Measurements from ENCODE around the gene HERC5.
A peak's percentile ranks its signal among the peaks of the same experiment; 100 is the strongest.

Gene HERC5

GRCh38 chr4:88522702-88523324 lies 65.9 kb downstream of the HERC5 start:
- Histone ChIP-seq H3K27ac (ENCODE audit: low read depth, low read length) (peak overlapping the region; percentile 89), H3K36me3 (ENCODE audit: control insufficient read depth, insufficient read depth, low read length) (peaks cover 16% of the 10 kb centered on the region), H3K4me3 (ENCODE audit: low read depth, low read length) (peak overlapping the region; percentile 100), H3K27me3 (ENCODE audit: control insufficient read depth, insufficient read depth, low read length) (no peaks in the 10 kb centered on the region), H3K9me3 (ENCODE audit: control insufficient read depth, insufficient read depth, low read depth, low read length) (no peaks in the 10 kb centered on the region), H3K4me1 (ENCODE audit: control insufficient read depth, insufficient read depth, low read length) (peaks cover 19% of the 10 kb centered on the region), H3K9ac (ENCODE audit: low read length) (peak overlapping the region; percentile 99)

GRCh38 chr4:88523325-88524129 lies 66.6 kb downstream of the HERC5 start, which contains the start of gene PYURF:
Gene PYURF (minus strand): TSS chr4:88523776. CDS start chr4:88523700, 76 bp downstream.
- H3K27me3 ChIP-seq (ENCODE audit: control insufficient read depth, insufficient read depth, low read length), result no peaks in the 10 kb centered on the region
- peaks cover 19% of the 10 kb centered on the region for H3K4me1 ChIP-seq (ENCODE audit: control insufficient read depth, insufficient read depth, low read length)
- H3K4me3 ChIP-seq (ENCODE audit: low read depth, low read length), result peak within 1 kb of the TSS; percentile 100
- H3K27ac ChIP-seq (ENCODE audit: low read depth, low read length), result peak within 1 kb of the TSS; percentile 89
- no peaks in the 10 kb centered on the region for H3K9me3 ChIP-seq (ENCODE audit: control insufficient read depth, insufficient read depth, low read depth, low read length)
- peaks cover 16% of the 10 kb centered on the region for H3K36me3 ChIP-seq (ENCODE audit: control insufficient read depth, insufficient read depth, low read length)
- peak within 1 kb of the TSS; percentile 99 for H3K9ac ChIP-seq (ENCODE audit: low read length)

GRCh38 chr4:88524171-88524570 lies 67.3 kb downstream of the HERC5 start:
- Histone ChIP-seq H3K27ac (ENCODE audit: low read depth, low read length) (peak overlapping the region; percentile 89; the same call in 1 of the 2 replicates), H3K4me3 (ENCODE audit: low read depth, low read length) (peak overlapping the region; percentile 100), H3K9ac (ENCODE audit: low read length) (peak overlapping the region; percentile 99)

GRCh38 chr4:88526221-88526815 lies 69.4 kb downstream of the HERC5 start:
- Histone ChIP-seq H3K9me3 (ENCODE audit: control insufficient read depth, insufficient read depth, low read depth, low read length) (no peaks in the 10 kb centered on the region), H3K4me1 (ENCODE audit: control insufficient read depth, insufficient read depth, low read length) (peaks cover 18% of the 10 kb centered on the region), H3K27me3 (ENCODE audit: control insufficient read depth, insufficient read depth, low read length) (no peaks in the 10 kb centered on the region), H3K9ac (ENCODE audit: low read length) (no peak overlapping the region), H3K36me3 (ENCODE audit: control insufficient read depth, insufficient read depth, low read length) (peaks cover 4% of the 10 kb centered on the region), H3K27ac (ENCODE audit: low read depth, low read length) (no peak overlapping the region), H3K4me3 (ENCODE audit: low read depth, low read length) (no peak overlapping the region)

More at GRCh38 chr4:88524171-88524570, 67.3 kb downstream of the HERC5 start:
- peaks cover 16% of the 10 kb centered on the region for H3K36me3 ChIP-seq (ENCODE audit: control insufficient read depth, insufficient read depth, low read length)
- no peaks in the 10 kb centered on the region for H3K27me3 ChIP-seq (ENCODE audit: control insufficient read depth, insufficient read depth, low read length)
- peaks cover 19% of the 10 kb centered on the region for H3K4me1 ChIP-seq (ENCODE audit: control insufficient read depth, insufficient read depth, low read length)
- H3K9me3 ChIP-seq (ENCODE audit: control insufficient read depth, insufficient read depth, low read depth, low read length), result no peaks in the 10 kb centered on the region

GRCh38 chr4:88527787-88528186 lies 70.9 kb downstream of the HERC5 start:
- Histone ChIP-seq H3K9ac (ENCODE audit: low read length) (no peak overlapping the region), H3K27ac (ENCODE audit: low read depth, low read length) (no peak overlapping the region), H3K9me3 (ENCODE audit: control insufficient read depth, insufficient read depth, low read depth, low read length) (no peaks in the 10 kb centered on the region), H3K4me1 (ENCODE audit: control insufficient read depth, insufficient read depth, low read length) (peaks cover 14% of the 10 kb centered on the region), H3K27me3 (ENCODE audit: control insufficient read depth, insufficient read depth, low read length) (no peaks in the 10 kb centered on the region), H3K36me3 (ENCODE audit: control insufficient read depth, insufficient read depth, low read length) (no peaks in the 10 kb centered on the region), H3K4me3 (ENCODE audit: low read depth, low read length) (no peak overlapping the region)

- Histone ChIP-seq H3K4me1 (ENCODE audit: control insufficient read depth, insufficient read depth, low read length) (peaks cover 24% of the 10 kb centered on the region), H3K36me3 (ENCODE audit: control insufficient read depth, insufficient read depth, low read length) (no peaks in the 10 kb centered on the region), H3K27ac (ENCODE audit: low read depth, low read length) (no peak overlapping the region), H3K9me3 (ENCODE audit: control insufficient read depth, insufficient read depth, low read depth, low read length) (no peaks in the 10 kb centered on the region), H3K27me3 (ENCODE audit: control insufficient read depth, insufficient read depth, low read length) (no peaks in the 10 kb centered on the region), H3K4me3 (ENCODE audit: low read depth, low read length) (no peak overlapping the region), H3K9ac (ENCODE audit: low read length) (no peak overlapping the region)
Observed at GRCh38 chr4:88528861-88529260, 71.9 kb downstream of the HERC5 start.

- Histone ChIP-seq H3K4me1 (ENCODE audit: control insufficient read depth, insufficient read depth, low read length) (peaks cover 29% of the 10 kb centered on the region), H3K9ac (ENCODE audit: low read length) (no peak overlapping the region), H3K4me3 (ENCODE audit: low read depth, low read length) (peak overlapping the region; percentile 40), H3K27ac (ENCODE audit: low read depth, low read length) (no peak overlapping the region), H3K9me3 (ENCODE audit: control insufficient read depth, insufficient read depth, low read depth, low read length) (no peaks in the 10 kb centered on the region), H3K27me3 (ENCODE audit: control insufficient read depth, insufficient read depth, low read length) (no peaks in the 10 kb centered on the region), H3K36me3 (ENCODE audit: control insufficient read depth, insufficient read depth, low read length) (no peaks in the 10 kb centered on the region)
Observed at GRCh38 chr4:88531549-88531948, 74.6 kb downstream of the HERC5 start.

- Histone ChIP-seq H3K27ac (ENCODE audit: low read depth, low read length) (peak overlapping the region; percentile 91), H3K9ac (ENCODE audit: low read length) (no peak overlapping the region), H3K4me1 (ENCODE audit: control insufficient read depth, insufficient read depth, low read length) (peaks cover 29% of the 10 kb centered on the region), H3K9me3 (ENCODE audit: control insufficient read depth, insufficient read depth, low read depth, low read length) (no peaks in the 10 kb centered on the region), H3K27me3 (ENCODE audit: control insufficient read depth, insufficient read depth, low read length) (no peaks in the 10 kb centered on the region), H3K36me3 (ENCODE audit: control insufficient read depth, insufficient read depth, low read length) (no peaks in the 10 kb centered on the region), H3K4me3 (ENCODE audit: low read depth, low read length) (peak overlapping the region; percentile 40)
Observed at GRCh38 chr4:88533088-88533790, 76.3 kb downstream of the HERC5 start.

GRCh38 chr4:88533937-88534750 lies 77.2 kb downstream of the HERC5 start:
- Histone ChIP-seq H3K27ac (ENCODE audit: low read depth, low read length) (peak overlapping the region; percentile 91), H3K4me3 (ENCODE audit: low read depth, low read length) (peak overlapping the region; percentile 49), H3K4me1 (ENCODE audit: control insufficient read depth, insufficient read depth, low read length) (peaks cover 33% of the 10 kb centered on the region), H3K27me3 (ENCODE audit: control insufficient read depth, insufficient read depth, low read length) (no peaks in the 10 kb centered on the region), H3K9ac (ENCODE audit: low read length) (peak overlapping the region; percentile 63), H3K36me3 (ENCODE audit: control insufficient read depth, insufficient read depth, low read length) (no peaks in the 10 kb centered on the region), H3K9me3 (ENCODE audit: control insufficient read depth, insufficient read depth, low read depth, low read length) (no peaks in the 10 kb centered on the region)

GRCh38 chr4:88535090-88535755 lies 78.3 kb downstream of the HERC5 start:
- no peaks in the 10 kb centered on the region for H3K27me3 ChIP-seq (ENCODE audit: control insufficient read depth, insufficient read depth, low read length)
- no peak overlapping the region for H3K4me3 ChIP-seq (ENCODE audit: low read depth, low read length)
- H3K9me3 ChIP-seq (ENCODE audit: control insufficient read depth, insufficient read depth, low read depth, low read length), result no peaks in the 10 kb centered on the region
- H3K4me1 ChIP-seq (ENCODE audit: control insufficient read depth, insufficient read depth, low read length), result peaks cover 34% of the 10 kb centered on the region
- peak overlapping the region; percentile 91 for H3K27ac ChIP-seq (ENCODE audit: low read depth, low read length)
- no peaks in the 10 kb centered on the region for H3K36me3 ChIP-seq (ENCODE audit: control insufficient read depth, insufficient read depth, low read length)
- H3K9ac ChIP-seq (ENCODE audit: low read length), result no peak overlapping the region
